Ishikawa (cell line): ENCODE results near the gene ASPSCR1.

Experiments used
- CEBPB ChIP-seq: IDR thresholded peaks from 2 replicates; pipeline ENCODE4 v1.6.1; 2012
- CREB1 ChIP-seq: IDR thresholded peaks from 2 replicates; pipeline ENCODE4 v1.6.1; 2012; ENCODE audit warnings: low read depth
- EGR1 ChIP-seq: IDR thresholded peaks from 2 replicates; pipeline ENCODE4 v1.6.1; 2012
- EP300 ChIP-seq: IDR thresholded peaks from 2 replicates; pipeline ENCODE4 v1.6.1; 2012; ENCODE audit warnings: borderline replicate concordance
- FOXM1 ChIP-seq: IDR thresholded peaks from 2 replicates; pipeline ENCODE4 v1.6.1; 2012; ENCODE audit warnings: low read depth, borderline replicate concordance
- MAX ChIP-seq: IDR thresholded peaks from 2 replicates; pipeline ENCODE4 v1.6.1; 2012
- NFIC ChIP-seq: IDR thresholded peaks from 2 replicates; pipeline ENCODE4 v1.6.1; 2012
- RAD21 ChIP-seq: IDR thresholded peaks from 2 replicates; pipeline ENCODE4 v1.6.1; 2012; ENCODE audit warnings: low read depth
- REST ChIP-seq: IDR thresholded peaks from 2 replicates; pipeline ENCODE4 v1.6.1; 2012; ENCODE audit warnings: low read depth, mild to moderate bottlenecking
- TAF1 ChIP-seq: IDR thresholded peaks from 2 replicates; pipeline ENCODE4 v1.6.1; 2012; ENCODE audit warnings: low read depth, mild to moderate bottlenecking
- TCF12 ChIP-seq: IDR thresholded peaks from 2 replicates; pipeline ENCODE4 v1.6.1; 2012; ENCODE audit warnings: low read depth
- TEAD4 ChIP-seq: IDR thresholded peaks from 2 replicates; pipeline ENCODE4 v1.6.1; 2012
- USF1 ChIP-seq: IDR thresholded peaks from 2 replicates; pipeline ENCODE4 v1.6.1; 2012
- YY1 ChIP-seq: IDR thresholded peaks from 2 replicates; pipeline ENCODE4 v1.6.1; 2012; ENCODE audit warnings: low read depth
- ZBTB7A ChIP-seq: IDR thresholded peaks from 2 replicates; pipeline ENCODE4 v1.6.1; 2012; ENCODE audit warnings: low read depth

ASPSCR1 gene

GRCh38 chr17:81939881-81940385 lies 37.5 kb upstream of the ASPSCR1 start:
- no peak for TF ChIP-seq TCF12

GRCh38 chr17:81940538-81941483 lies 36.6 kb upstream of the ASPSCR1 start:
- TF ChIP-seq CEBPB (no peak), TCF12 (no peak), CREB1 (no peak), TEAD4 (no peak), YY1 (no peak), REST (no peak), USF1 (no peak), FOXM1 (no peak), MAX (no peak), EGR1 (no peak), RAD21 (no peak), ZBTB7A (no peak)

GRCh38 chr17:81941484-81942166 lies 35.8 kb upstream of the ASPSCR1 start:
- TF ChIP-seq CREB1 (no peak), USF1 (no peak), YY1 (no peak), TAF1 (no peak), REST (no peak), RAD21 (no peak), MAX (no peak), ZBTB7A (no peak), CEBPB (no peak), FOXM1 (no peak), EGR1 (no peak), NFIC (no peak), EP300 (no peak), TCF12 (no peak), TEAD4 (no peak)

GRCh38 chr17:81942167-81942553 lies 35.3 kb upstream of the ASPSCR1 start:
- no peak for TF ChIP-seq CREB1
- TF ChIP-seq REST: no peak
- no peak for TF ChIP-seq TCF12
- no peak for TF ChIP-seq NFIC
- TF ChIP-seq EGR1: no peak
- no peak for TF ChIP-seq EP300
- no peak for TF ChIP-seq USF1
- no peak for TF ChIP-seq RAD21
- TF ChIP-seq YY1: no peak
- TF ChIP-seq FOXM1: no peak
- no peak for TF ChIP-seq TAF1
- TF ChIP-seq CEBPB: no peak
- TF ChIP-seq ZBTB7A: no peak
- no peak for TF ChIP-seq TEAD4
- no peak for TF ChIP-seq MAX
